ENCODE measurements around the gene ENO1.

DNA sequence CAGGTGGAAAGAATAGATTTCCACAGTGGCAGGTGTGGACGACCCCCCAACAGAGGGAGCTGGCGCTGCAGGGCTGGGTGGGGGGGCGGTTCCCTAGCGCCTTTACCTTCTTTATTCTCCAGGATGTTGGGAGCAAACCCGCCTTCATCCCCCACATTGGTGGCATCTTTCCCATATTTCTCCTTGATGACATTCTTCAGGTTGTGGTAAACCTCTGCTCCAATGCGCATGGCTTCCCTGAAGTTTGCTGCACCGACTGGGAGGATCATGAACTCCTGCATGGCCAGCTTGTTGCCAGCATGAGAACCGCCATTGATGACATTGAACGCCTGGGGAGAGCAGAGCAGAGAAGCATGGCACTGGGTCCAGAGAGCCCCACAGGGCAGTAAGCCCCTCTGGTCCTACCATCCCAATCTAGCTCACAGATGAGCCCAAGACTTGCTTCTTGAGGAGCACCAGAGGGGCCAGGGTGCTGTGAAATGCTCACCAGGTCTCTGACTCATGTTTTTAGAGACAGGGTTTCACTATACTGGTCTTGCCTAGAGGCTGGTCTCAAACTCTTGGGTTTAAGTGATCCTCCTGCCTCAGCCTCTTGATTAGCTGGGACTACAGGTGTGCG, 12.2 kb downstream of the ENO1 start:
- TF ChIP-seq, protein P1, sequence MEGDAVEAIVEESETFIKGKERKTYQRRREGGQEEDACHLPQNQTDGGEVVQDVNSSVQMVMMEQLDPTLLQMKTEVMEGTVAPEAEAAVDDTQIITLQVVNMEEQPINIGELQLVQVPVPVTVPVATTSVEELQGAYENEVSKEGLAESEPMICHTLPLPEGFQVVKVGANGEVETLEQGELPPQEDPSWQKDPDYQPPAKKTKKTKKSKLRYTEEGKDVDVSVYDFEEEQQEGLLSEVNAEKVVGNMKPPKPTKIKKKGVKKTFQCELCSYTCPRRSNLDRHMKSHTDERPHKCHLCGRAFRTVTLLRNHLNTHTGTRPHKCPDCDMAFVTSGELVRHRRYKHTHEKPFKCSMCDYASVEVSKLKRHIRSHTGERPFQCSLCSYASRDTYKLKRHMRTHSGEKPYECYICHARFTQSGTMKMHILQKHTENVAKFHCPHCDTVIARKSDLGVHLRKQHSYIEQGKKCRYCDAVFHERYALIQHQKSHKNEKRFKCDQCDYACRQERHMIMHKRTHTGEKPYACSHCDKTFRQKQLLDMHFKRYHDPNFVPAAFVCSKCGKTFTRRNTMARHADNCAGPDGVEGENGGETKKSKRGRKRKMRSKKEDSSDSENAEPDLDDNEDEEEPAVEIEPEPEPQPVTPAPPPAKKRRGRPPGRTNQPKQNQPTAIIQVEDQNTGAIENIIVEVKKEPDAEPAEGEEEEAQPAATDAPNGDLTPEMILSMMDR (conservative IDR thresholded peaks at IDR 0.05): no peak
- no peak for TF ChIP-seq ZFX (IDR thresholded peaks at IDR 0.05)
